K562 (cell line): ENCODE results near the gene PGPEP1. TPM values are rescaled to one million over a fixed set of nuclear protein-coding genes. Genes with fewer than 3 reads are reported as not detected.

Experiments used
- CCAR2 ChIP-seq: fragments of 200-400 bp; formaldehyde crosslinking; IDR thresholded peaks from 2 replicates; pipeline ENCODE4 v1.6.1; 2017; ENCODE audit warnings: mild to moderate bottlenecking, low read depth, low read length
- CEBPB ChIP-seq: fragments of 450-650 bp; IDR thresholded peaks from 2 replicates; pipeline ENCODE4 v1.6.1; 2016; ENCODE audit warnings: missing genetic modification characterization, missing compliant biosample characterization
- E2F1 ChIP-seq: sonication (generic); formaldehyde crosslinking; IDR thresholded peaks from 2 replicates; pipeline ENCODE4 v1.8.1; 2023; ENCODE audit warnings: mild to moderate bottlenecking, missing genetic modification reagents, moderate library complexity
- E2F3 ChIP-seq: fragments of 250-450 bp; sonication (Bioruptor Pico); IDR thresholded peaks from 2 replicates; pipeline ENCODE4 v1.4.0; 2020; ENCODE audit warnings: mild to moderate bottlenecking
- ESRRA ChIP-seq: fragments of 450-650 bp; IDR thresholded peaks from 2 replicates; pipeline ENCODE4 v1.6.1; 2014; ENCODE audit warnings: low read depth, mild to moderate bottlenecking, moderate library complexity, borderline replicate concordance
- SMC3 ChIP-seq: conservative IDR thresholded peaks from 2 replicates; pipeline ENCODE4 v1.6.1; 2011; ENCODE audit warnings: low read depth, low read length, improper control_type of control experiment; ENCODE audit not compliant: insufficient read depth
- SP1 ChIP-seq: sonication (generic); formaldehyde crosslinking; IDR thresholded peaks from 2 replicates; pipeline ENCODE4 v1.8.1; 2022; ENCODE audit warnings: mild to moderate bottlenecking, missing genetic modification reagents
- ZBTB40 ChIP-seq, 2 experiments: fragments of 450-650 bp in 1 of 2; sonication (generic) in 1 of 2; formaldehyde crosslinking in 1 of 2; IDR thresholded peaks; 2 replicates each; pipeline versions ENCODE4 v1.7.1 to v1.9.0; 2016 to 2022; ENCODE audit warnings: inconsistent platforms in 1 of 2, mild to moderate bottlenecking in 1 of 2, missing genetic modification reagents in 1 of 2
- ZNF184 ChIP-seq: sonication (generic); formaldehyde crosslinking; IDR thresholded peaks from 2 replicates; pipeline ENCODE4 v1.5.0; 2020; ENCODE audit warnings: missing genetic modification reagents
- ZNF3 ChIP-seq: fragments of 250-450 bp; sonication (Bioruptor Pico); IDR thresholded peaks from 2 replicates; pipeline ENCODE4 v1.5.0; 2021; ENCODE audit warnings: mild to moderate bottlenecking, moderate library complexity
- ZNF57 ChIP-seq: fragments of 450-650 bp; formaldehyde crosslinking; IDR thresholded peaks from 2 replicates; pipeline ENCODE4 v1.4.0; 2020; ENCODE audit warnings: mild to moderate bottlenecking, moderate library complexity
- polyA plus RNA-seq, 8 experiments: library from polyadenylated mRNA; depleted of rRNA in 4 of 8; stranded (reverse) in 5 of 8; unstranded in 3 of 8; fragments of >200 nt; fragmentation: Nextera tagmentation in 2 of 8; fragmentation: Illumina TruSeq in 1 of 8; extraction: Ambion mirVana in 2 of 8; extraction: Trizol in 1 of 8; gene quantifications; 2 replicates each; pipeline versions ENCODE4 v1.2.1 to v1.2.3, GENCODE V29; 2011 to 2014; ENCODE audit warnings: inconsistent platforms in 1 of 8, missing spikeins in 1 of 8
- total RNA-seq, 7 experiments: library from RNA; depleted of rRNA in 6 of 7; stranded (reverse); fragments of >200 nt in 6 of 7; fragmentation: Illumina TruSeq in 2 of 7; extraction: Trizol in 2 of 7; gene quantifications; 2 replicates each; pipeline versions ENCODE4 v1.2.1 to v1.2.3, GENCODE V29; 2011 to 2021; ENCODE audit warnings: low replicate concordance in 1 of 7
- TF ChIP-seq, protein P1 (sequence below), 2 experiments: fragments of 250-450 bp in 1 of 2; fragments of 450-650 bp in 1 of 2; sonication (Bioruptor Pico) in 1 of 2; IDR thresholded peaks; 2 replicates each; pipeline versions ENCODE4 v1.6.1 to v1.8.0; 2016 to 2021; ENCODE audit warnings: mild to moderate bottlenecking in 2 of 2, moderate library complexity in 2 of 2, missing compliant biosample characterization in 1 of 2, missing genetic modification characterization in 1 of 2
- TF ChIP-seq, protein P2 (sequence below): sonication (generic); formaldehyde crosslinking; IDR thresholded peaks from 2 replicates; pipeline ENCODE4 v1.8.0; 2022; ENCODE audit warnings: mild to moderate bottlenecking, low read depth, missing genetic modification reagents
- TF ChIP-seq, protein P3 (sequence below): sonication (generic); formaldehyde crosslinking; IDR thresholded peaks from 2 replicates; pipeline ENCODE4 v1.9.0; 2022; ENCODE audit warnings: mild to moderate bottlenecking, missing genetic modification reagents

Gene PGPEP1
- total and polyA plus RNA-seq, 9 of the 15 experiments (the other 6 are each of a cell fraction or from before 2014, with no cell fraction given) = 10.0 to 69.6 (median 33.5) TPM

DNA sequence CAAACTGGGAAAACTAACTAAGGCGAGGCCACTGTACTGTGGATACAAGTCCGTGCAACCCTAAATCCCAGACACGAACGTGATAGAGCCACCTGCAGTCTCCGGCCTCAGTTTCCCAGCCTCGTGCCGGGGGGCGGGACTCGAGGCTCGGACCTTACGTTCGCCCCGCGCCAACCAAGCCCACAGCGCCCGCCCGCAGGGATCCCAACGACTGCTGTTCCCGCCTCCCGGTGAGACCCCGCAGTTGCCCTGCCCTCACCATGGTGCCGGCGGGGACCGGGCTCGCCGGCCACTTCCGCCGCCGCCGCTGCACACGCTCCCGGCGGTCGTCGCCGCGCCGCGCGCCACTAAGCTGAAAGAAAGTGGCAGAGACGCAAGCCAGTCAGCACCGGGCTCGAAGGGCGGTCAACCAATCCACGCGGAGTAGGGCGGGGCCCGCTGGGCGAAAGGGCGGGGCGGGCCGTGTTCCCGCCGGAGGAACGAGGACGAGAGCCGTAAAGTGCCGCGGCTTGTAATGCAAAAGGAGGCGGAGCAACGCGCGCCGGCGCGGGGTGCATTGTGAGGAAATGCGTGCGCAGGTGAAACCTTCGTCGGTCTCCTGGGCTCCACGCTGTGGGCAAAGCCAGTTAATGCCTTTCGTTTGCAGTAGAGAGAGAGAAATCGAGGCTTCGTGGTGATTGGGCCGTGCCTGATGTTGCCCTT is 17.5 kb upstream of the PGPEP1 start, which contains the start of gene LSM4 (continued):
- TF ChIP-seq, protein P1, sequence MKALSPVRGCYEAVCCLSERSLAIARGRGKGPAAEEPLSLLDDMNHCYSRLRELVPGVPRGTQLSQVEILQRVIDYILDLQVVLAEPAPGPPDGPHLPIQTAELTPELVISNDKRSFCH (CRISPR knock-in tag; IDR thresholded peaks at IDR 0.05) = no peak
- TF ChIP-seq, protein P1 (tag; IDR thresholded peaks at IDR 0.05) = no peak
- TF ChIP-seq ZNF184 (CRISPR knock-in tag) (no peak), E2F3 (peak; percentile 84; the same call in 1 of the 2 replicates), SP1 (CRISPR knock-in tag) (peak; percentile 95), CCAR2 (no peak), ESRRA (peak; percentile 52; the same call in 1 of the 2 replicates), ZBTB40 (IDR thresholded peaks at IDR 0.05) (peak; percentile 72), ZBTB40 (CRISPR knock-in tag; IDR thresholded peaks at IDR 0.05) (no peak), ZNF57 (CRISPR knock-in tag) (0 out of 2 replicates have a peak, but pooled peaks have one; percentile 47), CEBPB (0 out of 2 replicates have a peak, but pooled peaks have one; percentile 16), ZNF3 (no peak), E2F1 (CRISPR knock-in tag) (peak; percentile 96), SMC3 (peak; percentile 57; the same call in 1 of the 2 replicates)
- TF ChIP-seq, protein P2, sequence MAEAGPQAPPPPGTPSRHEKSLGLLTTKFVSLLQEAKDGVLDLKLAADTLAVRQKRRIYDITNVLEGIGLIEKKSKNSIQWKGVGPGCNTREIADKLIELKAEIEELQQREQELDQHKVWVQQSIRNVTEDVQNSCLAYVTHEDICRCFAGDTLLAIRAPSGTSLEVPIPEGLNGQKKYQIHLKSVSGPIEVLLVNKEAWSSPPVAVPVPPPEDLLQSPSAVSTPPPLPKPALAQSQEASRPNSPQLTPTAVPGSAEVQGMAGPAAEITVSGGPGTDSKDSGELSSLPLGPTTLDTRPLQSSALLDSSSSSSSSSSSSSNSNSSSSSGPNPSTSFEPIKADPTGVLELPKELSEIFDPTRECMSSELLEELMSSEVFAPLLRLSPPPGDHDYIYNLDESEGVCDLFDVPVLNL (CRISPR knock-in tag) = peak; percentile 92
- TF ChIP-seq, protein P3, sequence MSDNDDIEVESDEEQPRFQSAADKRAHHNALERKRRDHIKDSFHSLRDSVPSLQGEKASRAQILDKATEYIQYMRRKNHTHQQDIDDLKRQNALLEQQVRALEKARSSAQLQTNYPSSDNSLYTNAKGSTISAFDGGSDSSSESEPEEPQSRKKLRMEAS (CRISPR knock-in tag) = peak; percentile 80
